ENCODE results near the gene ADK.
A peak's percentile ranks its signal among the peaks of the same experiment; 100 is the strongest.
"Not testable (repeated sequence)": the region's sequence is repeated elsewhere in the genome, so short reads cannot be mapped to it uniquely, and the experiment has no call there.

The ADK gene

GRCh38 chr10:74573497-74573896, 422.5 kb downstream of the ADK start:
- not testable (repeated sequence) for DNase-seq

DNA sequence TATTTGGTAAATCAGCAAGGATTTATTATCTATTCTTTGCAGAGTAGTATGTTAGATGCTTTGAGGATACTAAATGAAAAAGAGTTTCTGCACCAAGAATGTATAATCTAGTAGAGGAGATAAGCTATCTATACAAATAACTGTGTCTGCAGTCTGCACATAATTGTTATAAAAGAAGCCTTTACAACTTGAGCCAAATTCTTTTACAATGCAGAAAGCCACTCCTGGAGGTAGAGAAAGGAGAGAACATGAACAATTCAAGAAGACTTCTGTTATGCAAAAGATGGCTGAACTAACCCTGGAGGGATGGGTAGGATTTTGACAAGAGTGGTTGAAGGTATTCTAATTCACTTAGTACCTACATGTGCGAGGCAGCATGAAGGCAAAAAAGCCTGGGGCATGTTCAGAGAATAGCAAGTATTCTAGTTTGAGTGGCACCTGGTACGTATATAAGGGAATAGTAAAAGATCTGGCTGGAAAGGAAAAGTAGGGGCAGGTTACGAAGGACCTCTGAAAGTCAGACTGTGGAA, 424.2 kb downstream of the ADK start:
- no peak for DNase-seq

- no peak for DNase-seq
Observed at GRCh38 chr10:74575912-74576311, 424.9 kb downstream of the ADK start.

- no peak for DNase-seq
Observed at GRCh38 chr10:74576586-74576985, 425.6 kb downstream of the ADK start.

DNA sequence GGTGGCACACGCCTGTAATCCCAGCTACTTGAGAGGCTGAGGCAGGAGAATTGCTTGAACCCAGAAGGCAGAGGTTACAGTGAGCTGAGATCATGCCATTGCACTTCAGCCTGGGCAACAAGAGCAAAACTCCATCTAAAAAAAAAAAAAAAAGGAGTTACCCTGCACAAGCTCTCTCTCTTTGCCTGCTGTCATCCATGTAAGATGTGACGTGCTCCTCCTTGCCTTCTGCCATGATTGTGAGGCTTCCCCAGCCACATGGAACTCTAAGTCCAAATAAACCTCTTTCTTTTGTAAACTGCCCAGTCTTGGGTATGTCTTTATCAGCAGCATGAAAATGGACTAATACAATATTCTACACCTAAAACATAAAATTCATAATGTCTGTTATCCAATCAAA, 429.4 kb downstream of the ADK start:
- DNase-seq: not testable (repeated sequence)

DNA sequence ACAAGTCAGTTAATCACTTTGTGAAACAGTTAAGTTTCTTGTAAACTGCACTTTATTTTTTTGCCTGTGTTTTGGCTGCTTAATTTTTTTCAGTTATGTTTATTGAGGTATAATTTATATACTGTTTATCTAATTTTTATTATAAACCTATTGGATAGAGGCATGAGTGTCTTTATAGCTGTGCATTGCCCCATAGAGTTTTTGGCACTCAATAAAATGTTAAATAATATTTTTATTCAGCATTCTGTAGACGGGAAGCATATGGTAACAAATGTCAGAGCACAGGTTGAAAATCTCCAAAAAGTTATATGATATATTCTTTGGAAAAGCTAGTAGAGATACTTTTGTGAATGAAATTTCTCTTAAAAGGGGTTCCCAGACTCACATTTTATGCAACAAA, 431.5 kb downstream of the ADK start:
- DNase-seq: no peak

DNA sequence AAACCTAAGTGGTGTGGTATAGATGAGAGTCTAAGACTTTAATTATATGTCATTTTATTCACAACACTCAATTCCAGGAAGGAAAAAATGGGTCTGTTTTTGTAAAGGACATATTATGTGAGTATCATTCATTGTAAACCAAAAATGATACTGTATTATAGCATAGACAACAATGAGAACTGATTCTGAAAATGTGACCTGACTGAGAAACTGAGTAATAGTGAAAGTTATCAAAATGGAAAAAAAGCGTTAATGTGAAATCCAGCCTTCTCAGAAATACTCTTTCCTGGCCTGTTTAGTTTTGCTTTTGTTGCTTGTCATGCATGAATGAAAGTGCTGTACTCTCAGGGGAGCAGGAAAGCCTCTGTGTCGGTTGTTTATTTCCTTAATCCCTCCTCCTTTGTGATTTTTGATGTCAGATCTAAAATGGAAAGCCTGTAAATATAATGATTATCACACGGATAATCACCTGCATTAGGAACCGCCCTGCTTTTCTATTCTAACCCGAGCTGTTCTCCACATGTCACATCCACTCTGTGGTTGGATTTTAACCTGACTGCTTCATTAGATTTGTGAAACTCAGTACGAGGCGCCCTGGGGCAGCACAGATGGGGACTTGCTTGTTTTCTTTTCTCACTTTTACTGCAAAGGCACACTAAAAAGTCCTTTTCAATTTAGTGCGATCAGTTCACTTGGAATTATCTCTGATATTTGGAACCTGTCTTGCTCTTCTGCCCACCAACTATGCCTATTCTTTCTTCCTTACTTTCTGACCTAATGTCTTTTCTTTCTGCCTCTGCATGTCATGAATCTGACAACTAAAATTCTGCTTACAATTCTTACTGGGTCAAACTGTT, 434.4 kb downstream of the ADK start:
- DNase-seq: peak; percentile 81

DNA sequence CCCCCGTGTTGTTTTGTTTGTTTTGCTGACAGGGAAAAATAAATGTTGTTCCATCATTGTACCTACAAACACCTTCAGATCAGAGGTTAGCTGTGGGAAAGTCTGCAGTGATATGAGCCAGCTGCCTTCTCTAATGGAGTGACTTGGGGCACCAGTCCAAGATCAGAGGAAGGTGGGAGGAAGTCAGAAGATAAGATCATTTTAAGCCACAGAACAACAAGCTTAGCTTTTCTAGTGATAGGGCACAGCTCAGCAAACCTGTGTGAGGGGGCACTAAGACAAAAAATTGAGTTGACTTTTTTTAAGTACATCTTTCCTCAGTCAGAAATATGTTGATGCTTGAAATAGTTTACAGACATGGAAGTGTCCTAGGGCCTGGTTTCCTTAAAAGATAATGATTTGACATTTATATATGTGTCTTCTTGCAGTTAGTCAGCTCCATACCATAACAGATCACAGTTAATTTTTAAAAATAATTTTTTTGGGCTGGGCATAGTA, 435.1 kb downstream of the ADK start:
- DNase-seq: no peak

DNA sequence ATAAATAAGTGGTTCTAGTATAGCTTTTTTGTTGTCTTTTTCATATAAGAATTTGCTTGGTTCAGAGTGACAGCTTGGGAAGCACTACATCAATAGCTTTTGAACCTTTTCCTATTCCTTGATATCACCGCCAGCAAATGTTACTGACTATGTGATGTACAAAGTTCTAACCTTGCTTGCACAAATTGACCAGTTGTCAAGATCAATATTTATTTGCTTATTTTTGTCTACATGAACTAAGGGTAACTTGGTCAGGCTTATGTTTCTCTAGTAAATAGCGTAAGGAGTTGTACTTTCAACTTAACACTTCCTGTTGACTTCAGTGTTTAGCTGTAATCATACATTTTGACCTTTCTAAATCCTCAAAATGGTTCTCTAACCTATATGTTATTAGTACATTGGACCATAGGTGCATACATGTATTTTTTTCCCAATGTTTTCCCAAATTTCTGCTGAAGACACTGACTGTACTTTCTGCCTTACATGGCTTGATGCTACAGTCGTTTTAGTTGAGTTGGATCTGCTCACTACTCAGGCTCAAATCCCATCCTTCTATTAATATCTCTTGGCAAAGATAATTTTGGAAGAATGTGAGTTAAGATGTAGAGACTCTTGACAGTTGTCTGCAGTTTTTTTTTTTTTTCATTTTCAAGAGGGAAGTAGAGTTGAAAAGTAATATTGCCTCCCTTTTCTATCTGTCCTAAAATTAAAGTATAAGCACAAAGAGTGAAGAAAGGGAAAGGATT, 436.3 kb downstream of the ADK start:
- no peak for DNase-seq

- peak; percentile 96 for DNase-seq
Observed at GRCh38 chr10:74589226-74589673, 438.2 kb downstream of the ADK start.

GRCh38 chr10:74589851-74590250, 438.8 kb downstream of the ADK start:
- peak; percentile 24 for DNase-seq

GRCh38 chr10:74593470-74593869, 442.4 kb downstream of the ADK start:
- no peak for DNase-seq

- no peak for DNase-seq
Observed at GRCh38 chr10:74596713-74597112, 445.7 kb downstream of the ADK start.

- no peak for DNase-seq
Observed at GRCh38 chr10:74598891-74599566, 448.0 kb downstream of the ADK start.

DNA sequence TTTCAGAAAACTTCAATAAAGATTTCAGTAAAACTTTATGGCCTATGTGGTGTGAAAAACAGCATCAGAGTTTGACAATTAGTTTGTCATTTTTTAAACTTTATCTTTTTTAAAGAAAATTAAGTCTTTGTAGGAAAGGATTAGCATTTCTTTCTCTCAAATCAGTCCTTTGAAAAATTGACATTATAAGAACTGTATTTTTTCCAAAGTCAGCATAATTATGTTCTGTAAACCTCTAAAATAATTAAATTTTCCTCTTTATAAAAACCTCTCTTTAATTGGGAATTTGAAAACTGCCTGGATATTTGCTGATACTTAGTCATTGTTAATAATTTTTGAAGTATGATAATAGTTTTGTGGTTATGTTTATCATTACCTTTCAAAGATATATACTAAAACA, 448.7 kb downstream of the ADK start:
- no peak for DNase-seq

DNA sequence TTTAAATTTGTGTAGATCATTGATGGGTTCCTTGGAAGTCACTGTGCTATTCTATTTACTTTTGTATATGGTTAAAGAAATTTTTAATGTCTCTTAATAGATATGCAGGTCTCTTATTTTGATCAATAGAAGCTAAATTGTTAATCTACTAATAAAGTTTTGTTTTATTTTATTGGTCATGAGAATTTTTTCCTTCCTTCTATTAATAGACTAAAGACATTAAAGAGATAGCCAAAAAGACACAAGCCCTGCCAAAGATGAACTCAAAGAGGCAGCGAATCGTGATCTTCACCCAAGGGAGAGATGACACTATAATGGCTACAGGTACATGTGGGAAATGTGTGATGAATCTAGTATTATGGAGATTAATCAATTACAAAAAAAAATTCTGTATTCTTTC, 449.1 kb downstream of the ADK start:
- DNase-seq: no peak

- DNase-seq: no peak
Observed at GRCh38 chr10:74602576-74602975, 451.6 kb downstream of the ADK start.

GRCh38 chr10:74610299-74610698, 459.3 kb downstream of the ADK start:
- no peak for DNase-seq

- no peak for DNase-seq
Observed at GRCh38 chr10:74612195-74612594, 461.2 kb downstream of the ADK start.

GRCh38 chr10:74620626-74621025, 469.6 kb downstream of the ADK start:
- DNase-seq: no peak

DNA sequence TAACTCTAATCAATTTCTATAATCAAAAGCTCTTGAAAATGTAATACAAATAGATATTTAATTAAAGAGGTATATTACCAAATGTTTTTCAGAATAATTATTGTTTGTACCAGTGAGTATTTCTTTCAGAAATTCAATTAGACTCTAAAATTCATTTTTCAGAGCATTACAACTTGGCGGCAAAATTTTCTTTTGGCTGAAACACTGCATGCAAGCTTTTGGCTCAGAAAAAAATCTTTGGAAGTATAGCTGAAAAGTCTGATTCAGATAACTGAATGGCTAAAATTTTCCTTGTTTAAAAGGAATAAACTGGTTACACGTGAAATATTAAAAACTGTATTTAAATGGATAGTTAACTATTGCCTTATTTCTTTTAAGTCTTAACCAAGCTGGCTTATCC, 472.8 kb downstream of the ADK start:
- DNase-seq: no peak

DNA sequence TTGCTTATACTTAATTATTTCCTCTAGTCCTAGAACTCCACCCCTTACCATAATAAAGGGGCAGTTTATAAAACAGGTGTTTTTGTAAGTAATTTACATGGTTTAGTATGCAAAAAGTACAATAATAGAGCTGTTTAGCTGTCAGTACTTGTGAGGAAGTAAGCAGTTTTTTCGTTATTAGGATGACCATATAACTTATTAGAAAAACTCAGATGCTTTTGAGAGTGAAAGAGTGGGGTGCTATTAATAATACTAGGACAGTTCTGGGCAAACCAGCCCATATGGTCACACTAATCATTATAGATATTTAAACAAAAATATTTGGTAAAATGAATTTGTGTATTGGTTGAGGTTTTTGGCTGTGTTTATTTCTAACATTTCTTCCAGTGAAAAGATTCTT, 473.5 kb downstream of the ADK start:
- no peak for DNase-seq

DNA sequence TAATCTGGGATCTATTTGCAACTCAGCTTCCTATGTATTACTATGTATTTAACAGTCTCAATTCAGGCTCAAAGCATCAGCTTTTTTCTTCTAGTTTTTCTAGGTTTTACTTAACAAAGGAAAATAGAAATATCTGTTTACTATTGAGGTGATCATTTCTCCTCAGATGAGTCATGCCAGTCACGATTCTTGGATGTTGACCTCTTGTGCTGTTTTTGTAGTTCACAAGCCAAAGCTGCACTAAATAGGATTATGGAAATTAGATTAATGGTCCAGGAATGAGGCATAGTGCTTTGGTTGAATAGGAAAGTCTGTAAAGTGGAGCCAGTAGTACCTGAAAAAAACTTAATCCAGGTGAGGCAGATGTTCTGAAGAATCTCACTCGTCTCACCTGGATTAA, 477.1 kb downstream of the ADK start:
- no peak for DNase-seq

All from eye (tissue), 1 donor.